CD8-positive, alpha-beta memory T cell (primary cell): Measurements from ENCODE around the gene HAPLN2. TPM values are rescaled to one million over a fixed set of nuclear protein-coding genes. Genes with fewer than 3 reads are reported as not detected.

Experiments
- CTCF ChIA-PET: fragments of 350-600 bp; sonication (Branson Sonifier 250); formaldehyde crosslinking; loops from one replicate; lab custom pipeline; 2021; ENCODE audit warnings: antibody characterized with exemption; lab: Charles Lee
- POLR2A ChIA-PET: fragments of 350-600 bp; sonication (Branson Sonifier 250); formaldehyde crosslinking; loops from one replicate; lab custom pipeline; 2021; ENCODE audit warnings: antibody characterized with exemption; lab: Charles Lee
- DNase-seq, 5 donors: peaks; one replicate each; pipeline versions ENCODE4 v3.0.0 to v3.0.0-alpha.2; 2020 to 2022; ENCODE audit warnings: mixed read lengths in 1 of 5
- H3K27ac ChIP-seq: one replicate; pipeline ENCODE4 v1.7.0; 2013; ENCODE audit warnings: low read depth, mild to moderate bottlenecking, low read length, moderate library complexity
- H3K27me3 ChIP-seq: 2 replicates; pipeline ENCODE4 v1.7.0; 2013; ENCODE audit warnings: low read length, mild to moderate bottlenecking; ENCODE audit not compliant: insufficient read depth, poor library complexity, severe bottlenecking
- H3K36me3 ChIP-seq: 2 replicates; pipeline ENCODE4 v1.7.0; 2013; ENCODE audit warnings: mild to moderate bottlenecking, low read length, moderate library complexity; ENCODE audit not compliant: insufficient read depth
- H3K4me1 ChIP-seq: 2 replicates; pipeline ENCODE4 v1.7.0; 2013; ENCODE audit warnings: mild to moderate bottlenecking, low read length, moderate library complexity; ENCODE audit not compliant: insufficient read depth
- H3K4me3 ChIP-seq: 2 replicates; pipeline ENCODE4 v1.7.0; 2013; ENCODE audit warnings: mild to moderate bottlenecking, low read length
- H3K9me3 ChIP-seq: 2 replicates; pipeline ENCODE4 v1.7.0; 2013; ENCODE audit warnings: mild to moderate bottlenecking, low read length
- H3K27ac Mint-ChIP-seq, 8 donors: one replicate each; pipeline ENCODE4 v1.8.0; 2020 to 2021; ENCODE audit warnings: mixed read lengths in 8 of 8, mild to moderate bottlenecking in 6 of 8, inconsistent platforms in 3 of 8, moderate library complexity in 3 of 8
- H3K27me3 Mint-ChIP-seq, 2 donors: one replicate each; pipeline ENCODE4 v1.8.0; 2020 to 2021; ENCODE audit warnings: mixed read lengths in 2 of 2, mild to moderate bottlenecking in 1 of 2, moderate library complexity in 1 of 2
- H3K36me3 Mint-ChIP-seq, 3 donors: one replicate each; pipeline ENCODE4 v1.8.0; 2020 to 2021; ENCODE audit warnings: mixed read lengths in 3 of 3, inconsistent platforms in 1 of 3, mild to moderate bottlenecking in 1 of 3
- H3K4me1 Mint-ChIP-seq, 3 donors: one replicate each; pipeline ENCODE4 v1.8.0; 2020 to 2021; ENCODE audit warnings: mixed read lengths in 3 of 3, inconsistent platforms in 1 of 3, mild to moderate bottlenecking in 1 of 3
- H3K4me3 Mint-ChIP-seq, 7 donors: one replicate each; pipeline ENCODE4 v1.8.0; 2020 to 2021; ENCODE audit warnings: mixed read lengths in 7 of 7, mild to moderate bottlenecking in 6 of 7, moderate library complexity in 4 of 7, inconsistent platforms in 2 of 7
- H3K9me3 Mint-ChIP-seq, 5 donors: one replicate each; pipeline ENCODE4 v1.8.0; 2020 to 2022; ENCODE audit warnings: mixed read lengths in 5 of 5, mild to moderate bottlenecking in 3 of 5, moderate library complexity in 2 of 5, inconsistent platforms in 1 of 5
- polyA plus RNA-seq: library from polyadenylated mRNA; unstranded; fragments of 300-500 nt; fragmentation: Illumina TruSeq; gene quantifications from one replicate; pipeline ENCODE4 v1.2.3, GENCODE V29; 2021
- total RNA-seq, 2 experiments: library from RNA; stranded (reverse); gene quantifications; one replicate each; pipeline ENCODE4 v1.2.3, GENCODE V29; 2021

Gene HAPLN2
- total and polyA plus RNA-seq, 3 experiments from 2014 or later = not detected

DNA sequence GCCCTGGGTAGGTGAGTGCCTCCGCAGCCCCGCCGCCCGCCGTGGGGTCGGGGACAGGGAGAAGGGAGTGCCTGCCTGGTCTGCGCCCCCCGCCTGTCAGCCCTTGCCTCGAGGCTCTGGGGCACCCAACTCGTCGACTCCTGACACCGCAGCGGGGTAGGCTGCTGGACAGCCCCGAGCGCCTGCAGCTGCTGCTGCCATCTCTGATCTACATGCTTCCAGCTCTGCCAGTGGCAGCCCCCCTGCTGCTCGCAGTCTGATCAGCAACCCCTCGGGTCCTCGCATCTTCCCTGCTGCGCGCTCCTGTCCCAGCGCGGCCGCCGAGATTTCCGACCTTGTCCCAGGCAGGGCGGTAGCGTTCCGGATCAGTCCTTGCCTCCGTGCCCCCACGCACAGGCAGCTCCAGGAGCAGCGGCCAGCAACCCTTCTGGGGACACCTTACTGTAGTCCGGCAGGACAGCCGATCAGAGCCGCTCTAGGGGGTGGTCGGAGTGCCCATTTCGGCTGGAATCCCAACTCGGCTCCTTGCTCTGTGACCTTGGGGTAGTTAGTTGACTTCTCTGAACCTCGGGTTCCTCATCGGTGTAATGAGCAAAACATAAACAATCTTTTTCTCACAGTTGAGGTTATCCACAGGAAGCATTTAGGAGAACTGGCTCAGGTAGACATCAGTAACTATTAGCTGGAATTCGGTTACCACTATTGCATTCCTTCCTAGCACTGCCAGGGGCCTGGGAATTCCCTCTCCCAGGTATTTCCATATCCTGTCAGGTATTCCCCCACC lies 23.2 kb downstream of the HAPLN2 start:
- Mint-ChIP-seq H3K27me3 (peaks cover 72 to 84% of the 10 kb centered on the region in 2 donors), H3K4me1 (peaks cover 20 to 34% (median 22%) of the 10 kb centered on the region in 3 donors), H3K36me3 (no peaks in the 10 kb centered on the region), H3K27ac (no peak overlapping the region), H3K4me3 (peak overlapping the region in 5 of 7 donors; percentile 32 to 86 (median 60)), H3K9me3 (peaks cover 0 to 4% (median 0%) of the 10 kb centered on the region in 5 donors)
- peaks cover 51% of the 10 kb centered on the region for H3K27me3 ChIP-seq
- no peak overlapping the region for H3K27ac ChIP-seq
- ChIA-PET CTCF (interaction anchor here (0.7 to 1.5 kb wide), 6 partner anchors 12 to 196 kb away, joined by 3 to 5 read pairs (median 3); no protein-coding TSS in a partner anchor), POLR2A (no interaction called here)
- DNase-seq = no peak
- H3K4me1 ChIP-seq = peaks cover 18% of the 10 kb centered on the region
- no peaks in the 10 kb centered on the region for H3K9me3 ChIP-seq
- H3K4me3 ChIP-seq = no peak overlapping the region
- no peaks in the 10 kb centered on the region for H3K36me3 ChIP-seq

DNA sequence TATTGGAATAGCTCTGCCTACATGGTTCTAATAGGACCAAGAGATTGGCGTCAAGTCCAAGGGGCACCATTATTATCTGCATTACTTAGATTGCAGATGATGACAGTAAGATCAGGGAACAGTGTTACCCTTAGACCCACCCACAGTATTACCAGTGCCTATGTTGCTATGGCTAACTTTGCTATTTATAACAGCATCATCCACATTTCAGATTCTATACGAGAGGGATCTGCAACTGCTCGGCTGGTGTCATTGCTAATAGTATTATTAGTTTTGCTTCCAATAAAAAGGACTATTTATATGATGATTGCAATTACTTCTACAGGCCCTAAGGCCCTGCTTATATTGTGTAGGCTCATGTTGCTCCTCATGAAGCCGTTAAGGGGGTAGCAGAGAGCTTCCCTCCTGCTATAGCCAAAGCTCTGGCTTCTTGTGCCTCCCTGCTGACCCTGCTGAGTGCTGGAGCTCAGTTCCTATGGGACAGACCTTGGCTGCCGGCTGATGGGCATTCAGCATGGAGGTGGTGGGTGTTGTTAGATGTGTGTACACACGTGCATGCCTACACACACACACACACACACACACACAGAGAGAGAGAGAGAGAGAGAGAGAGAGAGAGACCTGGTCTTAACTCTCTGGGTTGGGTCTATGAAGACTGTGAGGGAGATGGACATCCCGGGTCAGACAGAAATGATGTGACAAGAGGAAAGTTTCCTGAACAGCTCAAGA lies 24.0 kb downstream of the HAPLN2 start:
- peaks cover 69 to 86% of the 10 kb centered on the region in 2 donors for H3K27me3 Mint-ChIP-seq
- ChIA-PET POLR2A (interaction anchor here (1.2 kb wide), 1 partner anchor 138 kb away, joined by 3 read pairs; no protein-coding TSS in a partner anchor), CTCF (interaction anchor here (0.7 to 1.5 kb wide), 8 partner anchors 13 to 197 kb away, joined by 3 to 5 read pairs (median 3); no protein-coding TSS in a partner anchor)
- no peaks in the 10 kb centered on the region for H3K36me3 Mint-ChIP-seq
- H3K4me1 ChIP-seq = peaks cover 18% of the 10 kb centered on the region
- DNase-seq = no peak
- no peak overlapping the region for H3K4me3 ChIP-seq
- no peaks in the 10 kb centered on the region for H3K9me3 ChIP-seq
- no peaks in the 10 kb centered on the region for H3K36me3 ChIP-seq
- H3K27ac ChIP-seq = no peak overlapping the region
- H3K4me1 Mint-ChIP-seq = peaks cover 20 to 34% (median 22%) of the 10 kb centered on the region in 3 donors
- H3K4me3 Mint-ChIP-seq = peak overlapping the region in 6 of 7 donors; percentile 0 to 75 (median 34)
- peaks cover 0 to 2% (median 0%) of the 10 kb centered on the region in 5 donors for H3K9me3 Mint-ChIP-seq
- peak overlapping the region in 1 of 8 donors; percentile 35 for H3K27ac Mint-ChIP-seq
- peaks cover 51% of the 10 kb centered on the region for H3K27me3 ChIP-seq

DNA sequence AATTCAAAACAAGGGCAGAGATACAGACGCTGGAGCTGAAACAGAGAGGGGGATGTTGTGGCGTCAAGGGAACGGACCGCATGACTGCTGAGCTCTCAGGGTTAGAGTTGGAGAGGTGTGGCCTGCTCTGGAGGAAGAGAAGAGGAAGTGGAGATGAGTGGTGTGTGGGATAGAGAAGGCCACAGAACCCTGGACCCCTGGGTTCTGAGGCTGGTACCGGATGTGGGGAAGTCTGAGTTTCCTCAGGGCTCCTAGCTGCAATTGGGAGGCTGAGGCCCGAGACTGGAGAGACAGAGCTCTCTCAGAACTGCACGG lies 24.5 kb downstream of the HAPLN2 start:
- peaks cover 20 to 34% (median 22%) of the 10 kb centered on the region in 3 donors for H3K4me1 Mint-ChIP-seq
- Histone ChIP-seq H3K4me1 (peaks cover 18% of the 10 kb centered on the region), H3K27me3 (peaks cover 49% of the 10 kb centered on the region), H3K4me3 (no peak overlapping the region), H3K27ac (no peak overlapping the region), H3K36me3 (no peaks in the 10 kb centered on the region), H3K9me3 (no peaks in the 10 kb centered on the region)
- peak in 1 of 5 donors; percentile 48 for DNase-seq
- H3K36me3 Mint-ChIP-seq = no peaks in the 10 kb centered on the region
- H3K27me3 Mint-ChIP-seq = peaks cover 69 to 85% of the 10 kb centered on the region in 2 donors
- ChIA-PET POLR2A (interaction anchor here (1.2 kb wide), 1 partner anchor 139 kb away, joined by 3 read pairs; no protein-coding TSS in a partner anchor), CTCF (interaction anchor here (0.7 to 1.1 kb wide), 5 partner anchors 14 to 82 kb away, joined by 3 to 5 read pairs (median 3); no protein-coding TSS in a partner anchor)
- H3K9me3 Mint-ChIP-seq = peaks cover 0 to 2% (median 0%) of the 10 kb centered on the region in 5 donors
- H3K4me3 Mint-ChIP-seq = peak overlapping the region in 4 of 7 donors; percentile 0 to 25 (median 14)
- H3K27ac Mint-ChIP-seq = peak overlapping the region in 1 of 8 donors; percentile 35

DNA sequence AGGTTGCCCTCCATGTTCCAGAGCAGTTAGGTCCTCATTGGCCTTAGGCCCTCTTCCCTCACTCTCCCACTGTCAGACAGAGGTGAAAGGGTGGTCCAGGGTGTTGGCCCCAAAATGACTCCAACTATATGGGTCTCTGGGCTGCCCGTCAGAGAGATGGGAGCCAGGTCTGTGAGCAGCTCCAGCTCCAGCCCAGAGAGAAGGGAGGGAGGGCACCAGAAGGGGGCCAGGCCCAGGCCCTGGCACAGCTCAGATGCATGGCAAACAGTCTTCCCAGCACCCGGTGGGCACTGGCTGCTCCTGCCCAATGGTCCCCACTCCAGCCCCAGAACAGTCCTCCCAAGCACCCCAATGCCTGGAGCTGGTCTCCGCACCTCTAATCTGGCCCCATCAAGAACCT lies 24.9 kb downstream of the HAPLN2 start:
- peaks cover 18% of the 10 kb centered on the region for H3K4me1 ChIP-seq
- Mint-ChIP-seq H3K9me3 (peaks cover 0 to 2% (median 0%) of the 10 kb centered on the region in 5 donors), H3K4me3 (no peak overlapping the region), H3K36me3 (no peaks in the 10 kb centered on the region), H3K27ac (no peak overlapping the region), H3K27me3 (peaks cover 69 to 85% of the 10 kb centered on the region in 2 donors), H3K4me1 (peaks cover 20 to 34% (median 22%) of the 10 kb centered on the region in 3 donors)
- no peak for DNase-seq
- H3K4me3 ChIP-seq = no peak overlapping the region
- ChIA-PET CTCF (interaction anchor here (0.7 to 1.1 kb wide), 4 partner anchors 17 to 82 kb away, joined by 3 to 5 read pairs (median 3); no protein-coding TSS in a partner anchor), POLR2A (interaction anchor here (1.2 kb wide), 1 partner anchor 139 kb away, joined by 3 read pairs; no protein-coding TSS in a partner anchor)
- no peak overlapping the region for H3K27ac ChIP-seq
- peaks cover 45% of the 10 kb centered on the region for H3K27me3 ChIP-seq
- no peaks in the 10 kb centered on the region for H3K36me3 ChIP-seq
- no peaks in the 10 kb centered on the region for H3K9me3 ChIP-seq

DNA sequence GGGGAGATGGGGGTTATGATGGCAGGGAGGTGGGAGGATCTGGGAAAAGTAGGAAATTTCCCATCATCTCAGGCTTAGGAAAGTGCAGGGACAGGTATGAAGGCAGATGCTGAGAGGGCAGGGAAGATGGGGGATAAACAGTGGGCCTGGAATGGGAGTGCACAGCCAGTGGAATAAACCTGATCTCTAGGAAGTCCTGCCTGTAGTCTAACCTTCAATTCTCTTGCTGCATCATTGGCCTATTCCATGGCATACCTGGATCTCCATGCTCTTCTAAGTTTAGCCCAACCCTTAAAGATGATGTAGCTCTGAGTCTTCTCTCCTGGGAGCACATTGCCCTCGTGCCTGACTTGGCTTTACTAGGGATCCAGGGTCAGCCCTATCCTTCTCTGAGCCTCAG lies 25.4 kb downstream of the HAPLN2 start:
- POLR2A ChIA-PET = interaction anchor here (1.2 kb wide), 1 partner anchor 140 kb away, joined by 3 read pairs; no protein-coding TSS in a partner anchor
- Mint-ChIP-seq H3K4me3 (no peak overlapping the region), H3K27me3 (peaks cover 66 to 84% of the 10 kb centered on the region in 2 donors)

DNA sequence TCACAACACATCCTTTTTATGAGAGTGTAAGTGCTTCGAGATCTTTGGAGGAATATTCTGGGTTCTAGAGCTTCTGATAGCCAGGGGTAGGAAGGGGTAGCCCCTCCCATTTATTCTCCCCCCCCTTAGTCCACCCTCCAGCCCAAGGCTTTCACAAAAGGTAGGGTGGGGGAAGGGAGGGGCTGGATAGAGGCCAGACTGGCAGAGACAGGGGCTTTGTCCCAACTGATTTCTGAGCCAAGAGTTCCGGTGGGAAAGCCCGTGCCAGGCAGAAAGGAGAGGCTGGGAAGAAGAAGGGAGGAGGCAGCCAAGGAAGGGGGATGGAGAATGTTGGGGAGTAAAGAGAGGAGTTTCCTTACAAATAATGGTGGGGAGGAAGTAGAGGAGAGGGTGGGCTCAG lies 25.8 kb downstream of the HAPLN2 start:
- Histone ChIP-seq H3K4me3 (no peak overlapping the region), H3K27me3 (peaks cover 37% of the 10 kb centered on the region), H3K36me3 (no peaks in the 10 kb centered on the region), H3K4me1 (peaks cover 18% of the 10 kb centered on the region), H3K27ac (no peak overlapping the region), H3K9me3 (no peaks in the 10 kb centered on the region)
- ChIA-PET CTCF (no interaction called here), POLR2A (no interaction called here)
- no peak overlapping the region for H3K27ac Mint-ChIP-seq
- H3K27me3 Mint-ChIP-seq = peaks cover 63 to 84% of the 10 kb centered on the region in 2 donors
- H3K4me1 Mint-ChIP-seq = peaks cover 20 to 34% (median 22%) of the 10 kb centered on the region in 3 donors
- H3K9me3 Mint-ChIP-seq = peaks cover 0 to 2% (median 0%) of the 10 kb centered on the region in 5 donors
- no peaks in the 10 kb centered on the region for H3K36me3 Mint-ChIP-seq
- DNase-seq = no peak
- H3K4me3 Mint-ChIP-seq = no peak overlapping the region

More for the DNA sequence above, 25.4 kb downstream of the HAPLN2 start:
- Histone ChIP-seq H3K27me3 (peaks cover 41% of the 10 kb centered on the region), H3K9me3 (no peaks in the 10 kb centered on the region), H3K36me3 (no peaks in the 10 kb centered on the region), H3K4me3 (no peak overlapping the region), H3K27ac (no peak overlapping the region), H3K4me1 (peaks cover 18% of the 10 kb centered on the region)
- H3K9me3 Mint-ChIP-seq = peaks cover 0 to 2% (median 0%) of the 10 kb centered on the region in 5 donors
- peaks cover 20 to 34% (median 22%) of the 10 kb centered on the region in 3 donors for H3K4me1 Mint-ChIP-seq
- CTCF ChIA-PET = no interaction called here
- no peak for DNase-seq
- no peak overlapping the region for H3K27ac Mint-ChIP-seq
- H3K36me3 Mint-ChIP-seq = no peaks in the 10 kb centered on the region

DNA sequence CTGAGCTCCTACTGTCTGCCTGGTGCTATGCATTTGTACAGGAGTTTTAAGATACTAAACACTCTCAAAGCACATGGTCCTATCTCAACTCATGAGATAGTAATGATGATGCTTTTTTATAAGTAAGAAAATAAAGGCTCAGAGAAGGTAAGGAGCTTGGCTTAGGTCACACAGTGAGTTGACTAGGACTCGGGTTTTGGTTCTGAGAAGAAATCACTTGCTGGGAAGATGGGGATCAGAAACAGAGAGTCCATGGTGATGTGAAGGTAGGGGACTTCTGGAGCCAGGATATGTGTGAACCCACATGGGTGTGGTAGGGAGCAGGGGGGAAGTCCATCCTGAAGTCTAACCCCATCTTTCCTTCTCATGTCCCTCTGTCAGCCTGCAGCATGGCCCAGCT lies 26.5 kb downstream of the HAPLN2 start:
- Mint-ChIP-seq H3K9me3 (peaks cover 0 to 2% (median 0%) of the 10 kb centered on the region in 5 donors), H3K36me3 (no peaks in the 10 kb centered on the region), H3K27ac (no peak overlapping the region), H3K4me3 (no peak overlapping the region), H3K4me1 (peaks cover 20 to 33% (median 22%) of the 10 kb centered on the region in 3 donors), H3K27me3 (peaks cover 58 to 83% of the 10 kb centered on the region in 2 donors)
- ChIA-PET CTCF (interaction anchor here (0.7 kb wide), 1 partner anchor 12 kb away, joined by 3 read pairs; no protein-coding TSS in a partner anchor), POLR2A (no interaction called here)
- Histone ChIP-seq H3K27me3 (peaks cover 34% of the 10 kb centered on the region), H3K4me1 (peaks cover 18% of the 10 kb centered on the region), H3K36me3 (no peaks in the 10 kb centered on the region), H3K27ac (no peak overlapping the region), H3K9me3 (no peaks in the 10 kb centered on the region), H3K4me3 (no peak overlapping the region)
- no peak for DNase-seq
